ENCODE results near the gene KRTAP3-3. TPM values are rescaled to one million over a fixed set of nuclear protein-coding genes. Genes with fewer than 3 reads are reported as not detected.

KRTAP3-3 gene
- total and polyA plus RNA-seq, 2 experiments from 2014 or later = not detected

DNA sequence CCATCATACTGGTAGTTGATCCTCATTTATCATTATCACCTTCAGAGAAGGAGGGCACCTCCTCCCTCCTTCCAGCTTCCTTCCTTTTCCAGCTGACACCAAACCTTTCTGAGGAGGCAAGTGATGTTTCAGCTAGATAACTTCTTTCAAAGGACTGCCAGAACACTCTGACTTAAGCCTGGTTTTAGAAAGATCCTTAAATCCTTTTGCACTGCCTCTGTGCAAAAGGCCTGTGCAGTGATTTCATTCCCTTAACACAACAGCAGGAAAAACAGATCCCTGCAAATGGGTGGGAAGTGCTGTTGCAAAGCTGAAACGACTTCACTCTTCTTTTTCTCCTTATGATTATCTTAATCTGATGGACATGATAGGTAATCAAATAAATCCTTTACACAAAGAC, 49.4 kb downstream of the KRTAP3-3 start:
- Histone ChIP-seq H4K20me1 (replicated peaks; ENCODE audit: insufficient read depth) (no peaks in the 10 kb centered on the region), H3K4me1 (ENCODE audit: insufficient read depth) (no peaks in the 10 kb centered on the region), H3K27me3 (ENCODE audit: insufficient read depth) (no peaks in the 10 kb centered on the region), H3K4me3 (no peak overlapping the region), H3F3A (replicated peaks; ENCODE audit: low read depth) (no peaks in the 10 kb centered on the region), H3K79me2 (replicated peaks; ENCODE audit: insufficient read depth) (no peaks in the 10 kb centered on the region), H3K36me3 (ENCODE audit: insufficient read depth) (no peaks in the 10 kb centered on the region), H3K27ac (ENCODE audit: low read depth) (no peak overlapping the region), H3K9me2 (ENCODE audit: insufficient read depth) (no peaks in the 10 kb centered on the region), H3K4me2 (no peak overlapping the region), H2AFZ (peak overlapping the region; percentile 66; the same call in 1 of the 2 replicates)
- ATAC-seq (no peak), DNase-seq (ENCODE audit: low spot score) (no peak)
- TF ChIP-seq EZH2phosphoT487 (IDR thresholded peaks at IDR 0.05; ENCODE audit: unreplicated experiment) (no peak), ZNF331 (CRISPR knock-in tag; IDR thresholded peaks at IDR 0.05; ENCODE audit: low read depth) (no peak), JUNB (IDR thresholded peaks at IDR 0.05; ENCODE audit: unreplicated experiment) (no peak), STAT1 (IDR thresholded peaks at IDR 0.05; ENCODE audit: unreplicated experiment) (no peak), NANOG (IDR thresholded peaks at IDR 0.05; ENCODE audit: borderline replicate concordance) (no peak)
- TF ChIP-seq, protein P1, sequence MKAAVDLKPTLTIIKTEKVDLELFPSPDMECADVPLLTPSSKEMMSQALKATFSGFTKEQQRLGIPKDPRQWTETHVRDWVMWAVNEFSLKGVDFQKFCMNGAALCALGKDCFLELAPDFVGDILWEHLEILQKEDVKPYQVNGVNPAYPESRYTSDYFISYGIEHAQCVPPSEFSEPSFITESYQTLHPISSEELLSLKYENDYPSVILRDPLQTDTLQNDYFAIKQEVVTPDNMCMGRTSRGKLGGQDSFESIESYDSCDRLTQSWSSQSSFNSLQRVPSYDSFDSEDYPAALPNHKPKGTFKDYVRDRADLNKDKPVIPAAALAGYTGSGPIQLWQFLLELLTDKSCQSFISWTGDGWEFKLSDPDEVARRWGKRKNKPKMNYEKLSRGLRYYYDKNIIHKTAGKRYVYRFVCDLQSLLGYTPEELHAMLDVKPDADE (IDR thresholded peaks at IDR 0.05) = no peak
- TF ChIP-seq, protein P2, sequence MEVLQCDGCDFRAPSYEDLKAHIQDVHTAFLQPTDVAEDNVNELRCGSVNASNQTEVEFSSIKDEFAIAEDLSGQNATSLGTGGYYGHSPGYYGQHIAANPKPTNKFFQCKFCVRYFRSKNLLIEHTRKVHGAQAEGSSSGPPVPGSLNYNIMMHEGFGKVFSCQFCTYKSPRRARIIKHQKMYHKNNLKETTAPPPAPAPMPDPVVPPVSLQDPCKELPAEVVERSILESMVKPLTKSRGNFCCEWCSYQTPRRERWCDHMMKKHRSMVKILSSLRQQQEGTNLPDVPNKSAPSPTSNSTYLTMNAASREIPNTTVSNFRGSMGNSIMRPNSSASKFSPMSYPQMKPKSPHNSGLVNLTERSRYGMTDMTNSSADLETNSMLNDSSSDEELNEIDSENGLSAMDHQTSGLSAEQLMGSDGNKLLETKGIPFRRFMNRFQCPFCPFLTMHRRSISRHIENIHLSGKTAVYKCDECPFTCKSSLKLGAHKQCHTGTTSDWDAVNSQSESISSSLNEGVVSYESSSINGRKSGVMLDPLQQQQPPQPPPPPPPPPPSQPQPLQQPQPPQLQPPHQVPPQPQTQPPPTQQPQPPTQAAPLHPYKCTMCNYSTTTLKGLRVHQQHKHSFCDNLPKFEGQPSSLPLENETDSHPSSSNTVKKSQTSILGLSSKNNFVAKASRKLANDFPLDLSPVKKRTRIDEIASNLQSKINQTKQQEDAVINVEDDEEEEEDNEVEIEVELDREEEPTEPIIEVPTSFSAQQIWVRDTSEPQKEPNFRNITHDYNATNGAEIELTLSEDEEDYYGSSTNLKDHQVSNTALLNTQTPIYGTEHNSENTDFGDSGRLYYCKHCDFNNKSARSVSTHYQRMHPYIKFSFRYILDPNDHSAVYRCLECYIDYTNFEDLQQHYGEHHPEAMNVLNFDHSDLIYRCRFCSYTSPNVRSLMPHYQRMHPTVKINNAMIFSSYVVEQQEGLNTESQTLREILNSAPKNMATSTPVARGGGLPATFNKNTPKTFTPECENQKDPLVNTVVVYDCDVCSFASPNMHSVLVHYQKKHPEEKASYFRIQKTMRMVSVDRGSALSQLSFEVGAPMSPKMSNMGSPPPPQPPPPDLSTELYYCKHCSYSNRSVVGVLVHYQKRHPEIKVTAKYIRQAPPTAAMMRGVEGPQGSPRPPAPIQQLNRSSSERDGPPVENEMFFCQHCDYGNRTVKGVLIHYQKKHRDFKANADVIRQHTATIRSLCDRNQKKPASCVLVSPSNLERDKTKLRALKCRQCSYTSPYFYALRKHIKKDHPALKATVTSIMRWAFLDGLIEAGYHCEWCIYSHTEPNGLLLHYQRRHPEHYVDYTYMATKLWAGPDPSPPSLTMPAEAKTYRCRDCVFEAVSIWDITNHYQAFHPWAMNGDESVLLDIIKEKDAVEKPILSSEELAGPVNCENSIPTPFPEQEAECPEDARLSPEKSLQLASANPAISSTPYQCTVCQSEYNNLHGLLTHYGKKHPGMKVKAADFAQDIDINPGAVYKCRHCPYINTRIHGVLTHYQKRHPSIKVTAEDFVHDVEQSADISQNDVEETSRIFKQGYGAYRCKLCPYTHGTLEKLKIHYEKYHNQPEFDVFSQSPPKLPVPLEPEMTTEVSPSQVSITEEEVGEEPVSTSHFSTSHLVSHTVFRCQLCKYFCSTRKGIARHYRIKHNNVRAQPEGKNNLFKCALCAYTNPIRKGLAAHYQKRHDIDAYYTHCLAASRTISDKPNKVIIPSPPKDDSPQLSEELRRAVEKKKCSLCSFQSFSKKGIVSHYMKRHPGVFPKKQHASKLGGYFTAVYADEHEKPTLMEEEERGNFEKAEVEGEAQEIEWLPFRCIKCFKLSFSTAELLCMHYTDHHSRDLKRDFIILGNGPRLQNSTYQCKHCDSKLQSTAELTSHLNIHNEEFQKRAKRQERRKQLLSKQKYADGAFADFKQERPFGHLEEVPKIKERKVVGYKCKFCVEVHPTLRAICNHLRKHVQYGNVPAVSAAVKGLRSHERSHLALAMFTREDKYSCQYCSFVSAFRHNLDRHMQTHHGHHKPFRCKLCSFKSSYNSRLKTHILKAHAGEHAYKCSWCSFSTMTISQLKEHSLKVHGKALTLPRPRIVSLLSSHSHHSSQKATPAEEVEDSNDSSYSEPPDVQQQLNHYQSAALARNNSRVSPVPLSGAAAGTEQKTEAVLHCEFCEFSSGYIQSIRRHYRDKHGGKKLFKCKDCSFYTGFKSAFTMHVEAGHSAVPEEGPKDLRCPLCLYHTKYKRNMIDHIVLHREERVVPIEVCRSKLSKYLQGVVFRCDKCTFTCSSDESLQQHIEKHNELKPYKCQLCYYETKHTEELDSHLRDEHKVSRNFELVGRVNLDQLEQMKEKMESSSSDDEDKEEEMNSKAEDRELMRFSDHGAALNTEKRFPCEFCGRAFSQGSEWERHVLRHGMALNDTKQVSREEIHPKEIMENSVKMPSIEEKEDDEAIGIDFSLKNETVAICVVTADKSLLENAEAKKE (CRISPR knock-in tag; IDR thresholded peaks at IDR 0.05) = no peak
- Mint-ChIP-seq H3K9me3 (no peaks in the 10 kb centered on the region; the same call in 2 of the 3 replicates), H3K4me3 (no peak overlapping the region), H3K36me3 (ENCODE audit: low read depth) (0 out of 3 replicates have a peak, but pooled peaks cover 3% of the 10 kb centered on the region), H3K27ac (no peak overlapping the region), H3K27me3 (ENCODE audit: insufficient read depth, low read depth, poor library complexity) (peaks cover 6% of the 10 kb centered on the region), H3K4me1 (no peaks in the 10 kb centered on the region)

Small RNAs within 50 kb of the gene (small RNA-seq; reads per million reads assigned to genes)
- not detected for gene KRTAP3-4P (ENCODE audit: low replicate concordance)

Other genes with a start within 250 kb of the KRTAP3-3 start
Only the 30 nearest of the 36 such genes appear.
- not detected in 2 replicates for gene KRT28, start 194.2 kb downstream of the KRTAP3-3 start, total RNA-seq (2014; rRNA removed; shearing (Covaris generic))
- gene KRT28, start 194.2 kb downstream of the KRTAP3-3 start, polyA plus RNA-seq (2016; fragmentation: Nextera tagmentation; extraction: Ambion mirVana) = not detected in 2 replicates
- 7.8 and 9.6 TPM in 2 replicates for gene KRT10, start 171.6 kb downstream of the KRTAP3-3 start, total RNA-seq (2014; rRNA removed; shearing (Covaris generic))
- 117 and 123 TPM in 2 replicates for gene KRT10, start 171.6 kb downstream of the KRTAP3-3 start, polyA plus RNA-seq (2016; fragmentation: Nextera tagmentation; extraction: Ambion mirVana)
- gene KRT12, start 126.9 kb downstream of the KRTAP3-3 start, total RNA-seq (2014; rRNA removed; shearing (Covaris generic)) = not detected in 2 replicates
- not detected in 2 replicates for gene KRT12, start 126.9 kb downstream of the KRTAP3-3 start, polyA plus RNA-seq (2016; fragmentation: Nextera tagmentation; extraction: Ambion mirVana)
- gene KRT20, start 108.9 kb downstream of the KRTAP3-3 start, total RNA-seq (2014; rRNA removed; shearing (Covaris generic)) = not detected in 2 replicates
- not detected in 2 replicates for gene KRT20, start 108.9 kb downstream of the KRTAP3-3 start, polyA plus RNA-seq (2016; fragmentation: Nextera tagmentation; extraction: Ambion mirVana)
- not detected in 2 replicates for gene KRT23, start 56.5 kb downstream of the KRTAP3-3 start, total RNA-seq (2014; rRNA removed; shearing (Covaris generic))
- gene KRT23, start 56.5 kb downstream of the KRTAP3-3 start, polyA plus RNA-seq (2016; fragmentation: Nextera tagmentation; extraction: Ambion mirVana) = not detected in 2 replicates
- not detected in 2 replicates for gene KRT39, start 27.2 kb downstream of the KRTAP3-3 start, total RNA-seq (2014; rRNA removed; shearing (Covaris generic))
- gene KRT39, start 27.2 kb downstream of the KRTAP3-3 start, polyA plus RNA-seq (2016; fragmentation: Nextera tagmentation; extraction: Ambion mirVana) = not detected in 2 replicates
- not detected in 2 replicates for gene KRT40, start 9.8 kb downstream of the KRTAP3-3 start, total RNA-seq (2014; rRNA removed; shearing (Covaris generic))
- gene KRT40, start 9.8 kb downstream of the KRTAP3-3 start, polyA plus RNA-seq (2016; fragmentation: Nextera tagmentation; extraction: Ambion mirVana) = not detected in 2 replicates
- not detected in 2 replicates for gene KRTAP3-2, start 5.7 kb upstream of the KRTAP3-3 start, total RNA-seq (2014; rRNA removed; shearing (Covaris generic))
- not detected in 2 replicates for gene KRTAP3-2, start 5.7 kb upstream of the KRTAP3-3 start, polyA plus RNA-seq (2016; fragmentation: Nextera tagmentation; extraction: Ambion mirVana)
- gene KRTAP3-1, start 15.0 kb upstream of the KRTAP3-3 start, total RNA-seq (2014; rRNA removed; shearing (Covaris generic)) = not detected in 2 replicates
- gene KRTAP3-1, start 15.0 kb upstream of the KRTAP3-3 start, polyA plus RNA-seq (2016; fragmentation: Nextera tagmentation; extraction: Ambion mirVana) = not detected in 2 replicates
- not detected in 2 replicates for gene KRTAP1-5, start 33.0 kb upstream of the KRTAP3-3 start, total RNA-seq (2014; rRNA removed; shearing (Covaris generic))
- not detected in 2 replicates for gene KRTAP1-5, start 33.0 kb upstream of the KRTAP3-3 start, polyA plus RNA-seq (2016; fragmentation: Nextera tagmentation; extraction: Ambion mirVana)
- not detected in 2 replicates for gene KRTAP1-4, start 36.0 kb upstream of the KRTAP3-3 start, total RNA-seq (2014; rRNA removed; shearing (Covaris generic))
- not detected in 2 replicates for gene KRTAP1-4, start 36.0 kb upstream of the KRTAP3-3 start, polyA plus RNA-seq (2016; fragmentation: Nextera tagmentation; extraction: Ambion mirVana)
- not detected in 2 replicates for gene KRTAP1-3, start 40.7 kb upstream of the KRTAP3-3 start, total RNA-seq (2014; rRNA removed; shearing (Covaris generic))
- gene KRTAP1-3, start 40.7 kb upstream of the KRTAP3-3 start, polyA plus RNA-seq (2016; fragmentation: Nextera tagmentation; extraction: Ambion mirVana) = not detected in 2 replicates
- gene KRTAP1-1, start 47.3 kb upstream of the KRTAP3-3 start, total RNA-seq (2014; rRNA removed; shearing (Covaris generic)) = not detected in 2 replicates
- not detected in 2 replicates for gene KRTAP1-1, start 47.3 kb upstream of the KRTAP3-3 start, polyA plus RNA-seq (2016; fragmentation: Nextera tagmentation; extraction: Ambion mirVana)
- not detected in 2 replicates for gene KRTAP2-1, start 53.2 kb upstream of the KRTAP3-3 start, total RNA-seq (2014; rRNA removed; shearing (Covaris generic))
- not detected in 2 replicates for gene KRTAP2-1, start 53.2 kb upstream of the KRTAP3-3 start, polyA plus RNA-seq (2016; fragmentation: Nextera tagmentation; extraction: Ambion mirVana)
- not detected in 2 replicates for gene KRTAP2-2, start 61.1 kb upstream of the KRTAP3-3 start, total RNA-seq (2014; rRNA removed; shearing (Covaris generic))
- gene KRTAP2-2, start 61.1 kb upstream of the KRTAP3-3 start, polyA plus RNA-seq (2016; fragmentation: Nextera tagmentation; extraction: Ambion mirVana) = not detected in 2 replicates
- not detected in 2 replicates for gene KRTAP2-3, start 66.0 kb upstream of the KRTAP3-3 start, total RNA-seq (2014; rRNA removed; shearing (Covaris generic))
- not detected in 2 replicates for gene KRTAP2-3, start 66.0 kb upstream of the KRTAP3-3 start, polyA plus RNA-seq (2016; fragmentation: Nextera tagmentation; extraction: Ambion mirVana)
- not detected in 2 replicates for gene KRTAP2-4, start 71.7 kb upstream of the KRTAP3-3 start, total RNA-seq (2014; rRNA removed; shearing (Covaris generic))
- gene KRTAP2-4, start 71.7 kb upstream of the KRTAP3-3 start, polyA plus RNA-seq (2016; fragmentation: Nextera tagmentation; extraction: Ambion mirVana) = not detected in 2 replicates
- not detected in 2 replicates for gene KRTAP4-7, start 90.0 kb upstream of the KRTAP3-3 start, total RNA-seq (2014; rRNA removed; shearing (Covaris generic))
- gene KRTAP4-7, start 90.0 kb upstream of the KRTAP3-3 start, polyA plus RNA-seq (2016; fragmentation: Nextera tagmentation; extraction: Ambion mirVana) = not detected in 2 replicates
- not detected in 2 replicates for gene KRTAP4-8, start 104.0 kb upstream of the KRTAP3-3 start, total RNA-seq (2014; rRNA removed; shearing (Covaris generic))
- not detected in 2 replicates for gene KRTAP4-8, start 104.0 kb upstream of the KRTAP3-3 start, polyA plus RNA-seq (2016; fragmentation: Nextera tagmentation; extraction: Ambion mirVana)
- not detected in 2 replicates for gene KRTAP4-16, start 108.0 kb upstream of the KRTAP3-3 start, total RNA-seq (2014; rRNA removed; shearing (Covaris generic))
- gene KRTAP4-16, start 108.0 kb upstream of the KRTAP3-3 start, polyA plus RNA-seq (2016; fragmentation: Nextera tagmentation; extraction: Ambion mirVana) = not detected in 2 replicates
- not detected in 2 replicates for gene KRTAP4-9, start 111.2 kb upstream of the KRTAP3-3 start, total RNA-seq (2014; rRNA removed; shearing (Covaris generic))
- not detected in 2 replicates for gene KRTAP4-9, start 111.2 kb upstream of the KRTAP3-3 start, polyA plus RNA-seq (2016; fragmentation: Nextera tagmentation; extraction: Ambion mirVana)
- not detected in 2 replicates for gene KRTAP4-11, start 124.2 kb upstream of the KRTAP3-3 start, total RNA-seq (2014; rRNA removed; shearing (Covaris generic))
- not detected in 2 replicates for gene KRTAP4-11, start 124.2 kb upstream of the KRTAP3-3 start, polyA plus RNA-seq (2016; fragmentation: Nextera tagmentation; extraction: Ambion mirVana)
- gene KRTAP4-12, start 130.0 kb upstream of the KRTAP3-3 start, total RNA-seq (2014; rRNA removed; shearing (Covaris generic)) = not detected in 2 replicates
- gene KRTAP4-12, start 130.0 kb upstream of the KRTAP3-3 start, polyA plus RNA-seq (2016; fragmentation: Nextera tagmentation; extraction: Ambion mirVana) = not detected in 2 replicates
- not detected in 2 replicates for gene KRTAP4-6, start 146.4 kb upstream of the KRTAP3-3 start, total RNA-seq (2014; rRNA removed; shearing (Covaris generic))
- gene KRTAP4-6, start 146.4 kb upstream of the KRTAP3-3 start, polyA plus RNA-seq (2016; fragmentation: Nextera tagmentation; extraction: Ambion mirVana) = not detected in 2 replicates
- gene KRTAP4-5, start 155.7 kb upstream of the KRTAP3-3 start, total RNA-seq (2014; rRNA removed; shearing (Covaris generic)) = not detected in 2 replicates
- gene KRTAP4-5, start 155.7 kb upstream of the KRTAP3-3 start, polyA plus RNA-seq (2016; fragmentation: Nextera tagmentation; extraction: Ambion mirVana) = not detected in 2 replicates
- not detected in 2 replicates for gene KRTAP4-4, start 166.6 kb upstream of the KRTAP3-3 start, total RNA-seq (2014; rRNA removed; shearing (Covaris generic))
- not detected in 2 replicates for gene KRTAP4-4, start 166.6 kb upstream of the KRTAP3-3 start, polyA plus RNA-seq (2016; fragmentation: Nextera tagmentation; extraction: Ambion mirVana)
- gene KRTAP4-3, start 174.1 kb upstream of the KRTAP3-3 start, total RNA-seq (2014; rRNA removed; shearing (Covaris generic)) = not detected in 2 replicates
- gene KRTAP4-3, start 174.1 kb upstream of the KRTAP3-3 start, polyA plus RNA-seq (2016; fragmentation: Nextera tagmentation; extraction: Ambion mirVana) = not detected in 2 replicates
- gene KRTAP4-2, start 184.1 kb upstream of the KRTAP3-3 start, total RNA-seq (2014; rRNA removed; shearing (Covaris generic)) = not detected in 2 replicates
- gene KRTAP4-2, start 184.1 kb upstream of the KRTAP3-3 start, polyA plus RNA-seq (2016; fragmentation: Nextera tagmentation; extraction: Ambion mirVana) = not detected in 2 replicates
- not detected in 2 replicates for gene KRTAP4-1, start 190.7 kb upstream of the KRTAP3-3 start, total RNA-seq (2014; rRNA removed; shearing (Covaris generic))
- gene KRTAP4-1, start 190.7 kb upstream of the KRTAP3-3 start, polyA plus RNA-seq (2016; fragmentation: Nextera tagmentation; extraction: Ambion mirVana) = not detected in 2 replicates
- not detected in 2 replicates for gene KRTAP9-1, start 195.7 kb upstream of the KRTAP3-3 start, total RNA-seq (2014; rRNA removed; shearing (Covaris generic))
- gene KRTAP9-1, start 195.7 kb upstream of the KRTAP3-3 start, polyA plus RNA-seq (2016; fragmentation: Nextera tagmentation; extraction: Ambion mirVana) = not detected in 2 replicates